ENCODE results near the gene GPD2.

Gene GPD2

GRCh38 chr2:156539086-156539860 lies 103.1 kb downstream of the GPD2 start:
- no peak for DNase-seq

DNA sequence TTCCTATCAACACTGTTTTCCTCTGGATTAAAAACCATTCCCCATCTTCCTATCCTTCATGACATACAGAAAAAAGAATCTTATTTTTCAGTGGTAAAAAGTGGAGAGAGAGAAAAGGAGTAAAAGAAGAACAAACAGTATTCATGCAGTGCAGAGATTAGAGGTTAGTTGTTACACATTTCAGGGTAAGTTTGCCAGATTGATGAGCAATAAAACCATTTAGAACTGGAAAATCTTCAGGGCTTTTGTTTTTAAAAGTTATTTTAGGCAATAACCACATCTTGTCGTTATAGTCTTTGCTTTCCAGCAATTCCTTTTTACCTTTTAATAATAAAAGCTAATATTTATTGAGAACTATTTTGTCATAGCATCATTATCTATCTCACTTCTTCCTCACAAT lies 104.5 kb downstream of the GPD2 start:
- no peak for DNase-seq

- no peak for DNase-seq
Measured at GRCh38 chr2:156541229-156541628, 105.0 kb downstream of the GPD2 start.

GRCh38 chr2:156541706-156542105 lies 105.5 kb downstream of the GPD2 start:
- no peak for DNase-seq

- no peak for DNase-seq
Measured at GRCh38 chr2:156548413-156548812, 112.2 kb downstream of the GPD2 start.

DNA sequence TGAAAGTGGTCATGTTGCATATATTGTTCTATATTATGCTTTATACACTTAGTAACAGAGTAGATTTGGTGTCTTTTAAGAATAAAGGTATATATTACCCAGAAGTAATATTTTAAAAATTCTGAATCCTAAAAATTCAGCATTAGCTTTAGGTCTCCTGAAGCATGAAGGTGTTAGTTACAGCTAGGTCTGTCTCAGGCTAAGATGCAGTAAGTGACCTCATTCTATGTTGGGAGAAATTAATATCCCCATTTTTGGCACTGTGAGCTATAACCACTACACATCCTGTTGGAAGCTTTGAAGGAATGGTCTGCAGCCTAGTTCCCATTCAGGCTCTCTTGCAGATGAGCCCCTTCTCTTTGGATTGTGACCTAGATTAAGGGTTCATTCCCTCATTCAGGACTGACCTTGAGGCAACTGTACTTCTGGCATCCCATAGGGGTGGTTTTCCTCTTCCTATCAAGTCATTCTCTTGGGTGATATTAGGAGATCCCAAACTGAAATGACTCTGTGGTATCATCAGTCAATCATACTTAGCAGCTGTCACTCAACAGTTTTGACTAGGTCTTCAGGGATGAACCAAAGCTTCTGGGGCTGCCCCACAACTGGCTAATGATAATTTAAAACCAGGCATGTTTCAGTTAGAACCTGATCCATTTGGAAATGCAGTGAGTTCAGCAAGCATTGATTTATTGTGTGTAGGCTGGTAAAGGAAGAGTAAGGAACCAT lies 117.7 kb downstream of the GPD2 start:
- DNase-seq = no peak

GRCh38 chr2:156561326-156561725 lies 125.1 kb downstream of the GPD2 start:
- DNase-seq = no peak

GRCh38 chr2:156562124-156562523 lies 125.9 kb downstream of the GPD2 start:
- DNase-seq = no peak

DNA sequence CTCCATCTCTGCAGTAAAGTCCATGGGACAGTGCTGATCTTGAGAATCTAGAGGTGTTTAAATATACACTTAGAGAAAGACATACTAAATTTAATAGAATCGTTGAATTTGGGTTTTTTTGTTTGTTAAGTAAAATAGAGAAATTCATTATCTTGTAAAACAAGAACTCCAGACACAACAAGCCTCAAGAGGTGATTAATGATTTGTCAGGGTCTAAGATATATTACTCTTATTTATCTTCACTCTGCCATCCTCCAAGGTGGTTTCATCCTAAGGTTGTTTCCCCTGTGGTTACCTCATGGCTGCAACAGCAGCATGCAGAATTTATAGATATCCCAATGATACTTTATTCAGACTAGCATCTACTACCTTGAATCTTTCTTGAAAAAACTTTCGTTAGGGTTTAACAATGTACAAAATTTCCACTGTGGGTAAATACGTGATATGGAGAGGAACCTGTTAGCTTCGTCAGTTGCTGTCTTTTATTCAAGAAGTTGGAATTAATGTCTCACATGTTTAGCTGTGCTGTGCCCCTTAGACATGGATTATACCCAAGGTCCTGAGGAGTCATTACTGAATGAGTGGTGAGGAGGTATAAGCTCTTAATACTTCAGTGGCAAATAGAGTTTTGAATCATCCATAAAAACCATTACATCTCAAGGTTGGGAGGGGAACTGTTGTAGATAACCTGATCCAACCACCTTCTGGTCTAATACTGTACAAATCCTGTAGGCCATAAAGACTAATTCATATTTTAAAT lies 128.0 kb downstream of the GPD2 start:
- DNase-seq = no peak

DNA sequence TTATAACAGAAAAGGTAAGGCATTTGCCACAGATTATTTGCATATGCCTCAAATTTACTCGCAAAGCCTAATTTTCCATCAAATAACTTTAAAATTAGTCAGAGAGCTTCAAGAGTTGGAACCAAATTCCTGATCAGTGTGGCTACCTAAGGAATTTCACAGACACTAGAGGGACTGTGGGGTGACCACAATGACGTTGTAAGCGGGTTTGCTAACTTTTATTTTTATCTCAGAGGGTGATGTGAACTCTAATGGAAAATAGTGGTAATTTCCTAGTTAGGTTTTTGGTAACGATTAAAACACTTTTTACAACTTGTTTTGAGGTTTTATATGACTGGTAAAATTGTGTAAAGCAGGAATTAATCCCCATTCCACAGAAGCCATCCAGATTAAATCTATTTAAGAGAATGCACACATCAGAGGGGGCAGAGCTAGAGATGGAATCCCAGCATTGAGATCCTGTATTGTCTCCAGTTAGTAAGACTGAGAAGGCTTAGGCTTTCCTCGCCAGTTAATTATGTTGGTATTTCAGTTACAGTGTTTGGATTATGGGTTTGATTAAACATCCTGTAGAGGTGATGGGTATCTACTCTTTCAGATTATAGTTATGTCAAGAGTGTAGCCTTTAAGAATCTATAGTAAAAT lies 129.0 kb downstream of the GPD2 start:
- DNase-seq = no peak

GRCh38 chr2:156573710-156574109 lies 137.5 kb downstream of the GPD2 start:
- DNase-seq = no peak

GRCh38 chr2:156574112-156574511 lies 137.9 kb downstream of the GPD2 start:
- no peak for DNase-seq

DNA sequence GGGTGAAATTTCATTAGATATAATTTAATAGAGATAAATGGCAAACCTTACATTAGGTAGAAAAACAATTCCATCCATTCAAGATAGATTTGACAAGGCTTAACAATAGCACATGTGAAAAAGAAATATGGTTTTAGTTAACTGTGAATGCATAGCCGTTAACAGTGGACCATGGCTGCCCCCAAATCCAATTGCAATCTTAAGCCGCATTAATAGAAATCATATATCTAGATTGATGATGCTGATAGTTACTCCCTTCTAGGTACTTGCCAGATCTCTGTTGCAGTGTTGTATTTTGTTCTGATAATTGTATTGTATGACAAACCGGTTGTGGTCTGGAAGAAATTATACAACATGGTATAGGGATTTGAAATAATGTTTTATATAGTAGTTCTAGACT lies 139.8 kb downstream of the GPD2 start:
- DNase-seq = no peak

DNA sequence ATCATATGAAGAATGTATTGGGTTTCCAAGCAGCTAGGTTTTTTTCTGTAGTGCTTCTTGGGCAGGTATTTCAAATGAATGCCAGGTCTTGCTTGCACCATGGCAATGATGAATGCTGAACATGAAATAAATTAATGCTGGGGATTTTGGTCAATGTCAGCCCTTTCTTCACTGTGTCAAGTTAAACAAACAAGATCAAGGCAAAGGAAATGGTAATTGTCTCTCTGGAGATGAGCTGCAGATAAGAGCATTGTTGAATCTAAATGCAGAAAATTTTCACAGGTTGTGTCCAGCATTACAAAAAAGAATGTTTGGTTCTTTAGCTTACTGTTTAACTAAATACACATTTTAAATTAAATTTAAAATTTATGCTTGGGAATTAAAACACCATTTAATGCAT lies 144.3 kb downstream of the GPD2 start:
- DNase-seq = peak; percentile 12

- no peak for DNase-seq
Measured at GRCh38 chr2:156581280-156581679, 145.1 kb downstream of the GPD2 start.

- DNase-seq = no peak
Measured at GRCh38 chr2:156585457-156585856, 149.3 kb downstream of the GPD2 start.

DNA sequence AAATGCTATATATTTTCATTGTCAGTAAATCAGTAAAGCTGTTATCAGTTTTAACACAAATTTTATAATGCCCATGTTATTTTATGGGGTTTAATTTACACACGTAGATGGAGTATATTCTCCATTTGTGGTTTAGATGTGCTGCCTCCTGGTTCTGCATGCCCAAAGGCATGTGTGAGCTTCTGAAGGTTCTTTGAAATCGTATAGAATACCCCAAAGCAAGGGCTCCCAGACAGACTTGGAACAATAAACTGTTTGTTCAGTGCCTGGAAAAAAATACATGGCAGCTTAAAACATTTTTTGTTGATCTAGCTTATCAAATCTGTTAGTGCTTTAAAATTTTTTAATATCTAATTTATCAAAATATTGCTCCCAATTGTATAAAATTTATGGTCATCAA lies 150.4 kb downstream of the GPD2 start:
- no peak for DNase-seq

DNA sequence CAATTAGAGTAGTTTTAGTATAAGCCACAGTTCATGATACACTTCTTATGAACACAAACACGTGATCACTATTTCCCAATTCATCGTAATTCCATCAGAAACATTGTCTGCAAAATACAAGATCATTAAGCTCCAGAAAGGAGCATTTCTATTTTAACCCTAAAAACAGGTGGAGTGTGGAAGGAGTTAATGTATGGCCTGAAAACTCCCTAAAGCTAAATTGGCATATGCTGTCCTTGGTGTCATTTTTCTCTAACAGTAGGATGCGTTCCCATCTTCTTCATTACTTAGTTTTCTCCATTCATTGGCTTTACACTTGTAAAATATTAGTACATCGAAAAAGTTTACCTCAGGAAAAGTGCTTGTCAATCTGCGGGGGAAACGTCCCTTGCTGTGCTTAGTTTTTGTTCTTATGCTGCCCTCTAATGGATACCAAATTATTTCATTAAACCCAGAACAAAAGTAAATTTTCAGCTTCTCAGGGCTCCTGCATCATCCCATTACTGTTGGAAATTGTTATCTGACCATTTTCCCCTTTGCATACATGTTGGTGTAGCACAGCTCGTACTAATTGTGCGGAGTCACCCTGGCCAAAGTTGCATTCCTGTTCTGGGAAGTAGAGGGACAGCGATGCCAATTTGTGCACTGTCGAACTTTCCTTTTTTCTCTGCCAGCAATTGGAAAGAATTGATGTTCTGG lies 153.4 kb downstream of the GPD2 start:
- peak; percentile 59 for DNase-seq

GRCh38 chr2:156590085-156590739 lies 154.0 kb downstream of the GPD2 start:
- DNase-seq = no peak

GRCh38 chr2:156592809-156593593 lies 156.8 kb downstream of the GPD2 start:
- DNase-seq = no peak

GRCh38 chr2:156593594-156593921 lies 157.4 kb downstream of the GPD2 start:
- DNase-seq = no peak

All from CD4-positive, alpha-beta T cell treated with Interleukin-12 subunit alpha and Interleukin-12 subunit beta, for 1 hour (primary cell).